ENCODE data around the gene PKN2. TPM values are rescaled to one million over a fixed set of nuclear protein-coding genes. Genes with fewer than 3 reads are reported as not detected.

The PKN2 gene
- total and polyA plus RNA-seq, 2 of the 8 experiments (the other 6 are each of a cell fraction or from before 2014, with no cell fraction given) = 7.8 to 32.0 TPM

DNA sequence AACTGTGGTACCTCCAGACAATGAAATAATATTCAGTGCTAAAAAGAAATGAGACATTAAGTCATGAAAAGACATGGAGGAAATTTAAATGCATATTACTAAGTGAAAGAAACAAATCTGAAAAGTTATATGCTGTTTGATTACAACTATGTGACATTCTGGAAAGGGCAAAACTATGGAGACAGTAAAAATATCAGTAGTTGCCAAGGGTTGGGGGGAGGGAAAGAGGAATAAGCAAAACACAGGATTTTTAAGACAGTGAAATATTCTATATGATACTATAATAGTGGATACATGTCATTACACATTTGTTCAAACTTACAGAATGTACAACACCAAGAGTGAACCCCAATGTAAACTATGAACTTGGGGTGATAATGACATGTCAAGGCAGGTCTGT, 38.2 kb upstream of the PKN2 start:
- POLR2A ChIA-PET (ENCODE audit: partially characterized antibody) = no interaction called here
- Histone ChIP-seq H3K36me3 (ENCODE audit: control insufficient read depth in 2 of 4, insufficient read depth in 4 of 4, low read length in 3 of 4) (no peaks in the 10 kb centered on the region), H3K18ac (ENCODE audit: extremely low read depth, low read length) (no peak overlapping the region), H3K9ac (replicated peaks in 1 of 4; ENCODE audit: extremely low read depth in 1 of 4, low read depth in 3 of 4, low read length in 3 of 4) (no peak overlapping the region), H2BK5ac (ENCODE audit: low read depth, low read length) (no peak overlapping the region), H2AFZ (ENCODE audit: low read length) (no peak overlapping the region), H3K4ac (replicated peaks; ENCODE audit: insufficient read length, low read depth, low read length) (no peak overlapping the region), H3K4me2 (ENCODE audit: insufficient read depth in 1 of 2, low read depth in 2 of 2, low read length in 2 of 2) (no peak overlapping the region), H2BK15ac (ENCODE audit: low read length) (no peak overlapping the region), H3K79me1 (ENCODE audit: low read depth, low read length) (no peaks in the 10 kb centered on the region), H2BK12ac (ENCODE audit: low read depth, low read length) (no peak overlapping the region), H3K14ac (ENCODE audit: insufficient read length) (no peak overlapping the region), H3K79me2 (ENCODE audit: control insufficient read depth in 1 of 2, insufficient read depth in 2 of 2, low read length in 2 of 2) (no peaks in the 10 kb centered on the region), H4K8ac (ENCODE audit: extremely low read depth, insufficient read depth, low read length) (no peak overlapping the region), H3K4me3 (ENCODE audit: extremely low read depth in 1 of 4, insufficient read depth in 2 of 4, low read depth in 3 of 4, low read length in 4 of 4) (no peak overlapping the region), H4K20me1 (replicated peaks in 1 of 2; ENCODE audit: control insufficient read depth in 1 of 2, insufficient read depth in 2 of 2, low read length in 2 of 2) (no peaks in the 10 kb centered on the region), H2BK20ac (ENCODE audit: low read length) (no peak overlapping the region), H3K23ac (ENCODE audit: insufficient read length) (no peak overlapping the region), H3K4me1 (replicated peaks in 1 of 4; ENCODE audit: control insufficient read depth in 3 of 4, insufficient read depth in 4 of 4, low read length in 3 of 4) (peaks cover 0 to 7% (median 3%) of the 10 kb centered on the region in 4 experiments; a peak in 3 of 7 replicates), H2AK5ac (ENCODE audit: low read depth, low read length) (no peak overlapping the region), H2BK120ac (replicated peaks; ENCODE audit: low read depth, low read length) (no peak overlapping the region), H3K23me2 (ENCODE audit: low read depth, low read length) (no peaks in the 10 kb centered on the region), H3K9me3 (ENCODE audit: insufficient read depth in 2 of 2, low read depth in 1 of 2, low read length in 1 of 2) (no peaks in the 10 kb centered on the region), H3K27ac (ENCODE audit: low read depth, low read length) (no peak overlapping the region), H4K5ac (ENCODE audit: insufficient read length, low read depth, low read length) (no peak overlapping the region), H3K27me3 (replicated peaks in 1 of 4; ENCODE audit: control insufficient read depth in 3 of 4, extremely low read depth in 1 of 4, insufficient read depth in 3 of 4, low read length in 3 of 4) (no peaks in the 10 kb centered on the region), H3K56ac (replicated peaks; ENCODE audit: insufficient read length, low read depth, low read length) (no peak overlapping the region), H4K91ac (replicated peaks; ENCODE audit: insufficient read length, low read length) (no peak overlapping the region)
- CTCF ChIA-PET (ENCODE audit: partially characterized antibody) = interaction anchor here (0.8 to 5.6 kb wide), 2 partner anchors 11 to 153 kb away, joined by 3 to 42 read pairs; no protein-coding TSS in a partner anchor
- DNase-seq (ENCODE audit: low read depth in 1 of 2, low spot score in 2 of 2) = no peak
- no peak for FAIRE-seq
- TF ChIP-seq, protein P1, sequence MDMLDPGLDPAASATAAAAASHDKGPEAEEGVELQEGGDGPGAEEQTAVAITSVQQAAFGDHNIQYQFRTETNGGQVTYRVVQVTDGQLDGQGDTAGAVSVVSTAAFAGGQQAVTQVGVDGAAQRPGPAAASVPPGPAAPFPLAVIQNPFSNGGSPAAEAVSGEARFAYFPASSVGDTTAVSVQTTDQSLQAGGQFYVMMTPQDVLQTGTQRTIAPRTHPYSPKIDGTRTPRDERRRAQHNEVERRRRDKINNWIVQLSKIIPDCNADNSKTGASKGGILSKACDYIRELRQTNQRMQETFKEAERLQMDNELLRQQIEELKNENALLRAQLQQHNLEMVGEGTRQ (IDR thresholded peaks at IDR 0.05; ENCODE audit: low read length) = no peak
- TF ChIP-seq CBX8 (IDR thresholded peaks at IDR 0.05; ENCODE audit: borderline replicate concordance, low read depth, low read length) = no peak
- TF ChIP-seq, protein P2, sequence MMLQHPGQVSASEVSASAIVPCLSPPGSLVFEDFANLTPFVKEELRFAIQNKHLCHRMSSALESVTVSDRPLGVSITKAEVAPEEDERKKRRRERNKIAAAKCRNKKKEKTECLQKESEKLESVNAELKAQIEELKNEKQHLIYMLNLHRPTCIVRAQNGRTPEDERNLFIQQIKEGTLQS (IDR thresholded peaks at IDR 0.05; ENCODE audit: insufficient read depth, low read depth, low read length) = no peak
- no peak for TF ChIP-seq KDM4A (IDR thresholded peaks at IDR 0.05; ENCODE audit: low read depth, low read length, severe bottlenecking)

Data from H1 (cell line).